Activated effector memory CD4-positive, alpha-beta T cell treated with Interleukin-2 at 50 U/mL for 16 hours (primary cell): Measurements from ENCODE around the gene AMOTL2.

ENCODE experiments used
- DNase-seq: peaks from one replicate; pipeline ENCODE4 v3.0.0-alpha.2; 2020

AMOTL2 gene

GRCh38 chr3:134330883-134331810, 43.1 kb downstream of the AMOTL2 start:
- DNase-seq: no peak

DNA sequence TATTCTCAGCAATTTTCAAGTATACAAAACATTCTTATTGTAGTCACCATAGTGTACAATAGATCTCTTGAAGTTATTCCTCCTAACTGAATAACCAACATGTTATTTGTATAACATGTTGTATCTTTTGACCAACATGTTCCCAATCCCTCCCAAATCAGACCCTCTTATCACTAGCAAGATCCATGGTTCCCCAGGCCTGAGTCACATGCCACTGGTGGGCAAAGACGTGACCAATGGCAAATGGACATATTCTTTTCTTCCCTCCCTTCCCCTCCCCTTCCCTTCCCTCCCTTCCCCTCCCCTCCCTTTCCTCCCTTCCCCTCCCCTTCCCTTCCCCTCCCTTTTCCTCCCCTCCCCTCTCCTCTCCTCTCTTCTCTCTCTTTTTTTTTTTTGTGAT, 45.4 kb downstream of the AMOTL2 start:
- DNase-seq: no peak

- no peak for DNase-seq
Measured at GRCh38 chr3:134328147-134328591, 46.1 kb downstream of the AMOTL2 start.

DNA sequence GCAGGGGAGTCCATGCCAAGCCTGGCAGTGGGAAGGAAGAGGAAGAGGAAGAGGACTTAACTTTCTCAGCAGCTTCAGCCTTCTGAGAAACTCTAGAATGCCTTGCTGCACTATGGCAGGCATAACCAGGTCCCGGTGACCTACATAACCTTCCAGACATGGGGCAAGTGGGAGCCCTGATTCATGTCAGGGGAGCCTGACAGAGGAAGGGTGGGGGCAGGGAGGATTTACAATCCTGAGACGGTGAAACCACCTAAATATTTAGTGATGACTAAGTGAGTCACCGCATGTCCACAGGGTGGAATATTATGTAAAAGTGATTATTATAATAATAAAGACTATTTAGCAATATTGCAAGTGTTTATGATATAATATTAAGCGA, 46.7 kb downstream of the AMOTL2 start:
- DNase-seq: no peak

GRCh38 chr3:134326760-134327593, 47.3 kb downstream of the AMOTL2 start:
- no peak for DNase-seq

DNA sequence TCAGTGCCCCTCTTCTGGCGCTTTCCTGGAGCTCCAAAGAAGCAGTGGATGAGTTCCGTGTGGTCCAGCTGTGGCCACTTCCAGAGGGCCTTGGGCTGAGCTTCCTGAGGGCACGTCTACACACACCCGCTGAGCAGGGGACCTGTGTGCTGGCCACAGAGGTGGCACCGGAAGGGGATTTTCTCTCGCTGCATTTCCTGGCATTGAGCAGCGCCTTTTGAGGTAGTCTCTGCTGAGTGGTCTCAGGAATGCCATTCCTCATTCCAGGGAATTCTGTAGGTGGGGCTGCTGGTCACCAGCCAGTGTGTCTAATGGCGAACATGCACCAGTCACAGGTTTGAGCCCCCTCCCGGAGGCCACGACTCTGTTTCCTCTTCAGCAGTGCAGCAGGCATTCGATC, 48.1 kb downstream of the AMOTL2 start:
- DNase-seq: no peak

- DNase-seq: no peak
Measured at GRCh38 chr3:134325706-134326105, 48.5 kb downstream of the AMOTL2 start.

DNA sequence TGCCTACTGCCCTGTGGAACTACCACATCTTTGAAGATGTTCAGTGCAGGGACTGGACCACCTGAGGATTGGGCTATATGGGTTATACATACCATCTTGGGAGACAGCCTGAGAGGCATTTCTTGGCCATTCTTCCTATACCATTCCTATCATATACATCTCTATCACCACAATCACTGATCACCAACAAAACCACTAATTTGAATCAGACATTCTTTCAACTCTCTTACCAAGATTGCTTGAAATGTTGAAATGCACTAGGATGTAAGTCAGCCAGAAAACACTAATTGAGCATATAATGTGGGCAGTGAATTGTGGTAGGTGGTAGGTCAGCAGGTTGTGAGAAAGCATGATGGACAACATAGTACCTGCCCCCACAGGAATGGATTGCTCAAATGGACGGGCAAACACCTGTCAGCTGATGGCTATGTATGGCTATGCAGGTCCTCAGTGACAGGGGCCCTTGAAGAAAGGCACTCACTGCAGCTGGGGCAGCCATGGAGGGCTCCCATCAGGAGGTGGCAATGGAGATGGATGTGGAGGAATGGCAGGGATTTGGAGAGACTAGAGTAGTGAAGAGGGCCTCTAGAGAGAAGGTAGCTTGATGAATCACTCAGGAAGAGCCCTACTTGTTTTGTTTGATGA, 49.1 kb downstream of the AMOTL2 start:
- no peak for DNase-seq

DNA sequence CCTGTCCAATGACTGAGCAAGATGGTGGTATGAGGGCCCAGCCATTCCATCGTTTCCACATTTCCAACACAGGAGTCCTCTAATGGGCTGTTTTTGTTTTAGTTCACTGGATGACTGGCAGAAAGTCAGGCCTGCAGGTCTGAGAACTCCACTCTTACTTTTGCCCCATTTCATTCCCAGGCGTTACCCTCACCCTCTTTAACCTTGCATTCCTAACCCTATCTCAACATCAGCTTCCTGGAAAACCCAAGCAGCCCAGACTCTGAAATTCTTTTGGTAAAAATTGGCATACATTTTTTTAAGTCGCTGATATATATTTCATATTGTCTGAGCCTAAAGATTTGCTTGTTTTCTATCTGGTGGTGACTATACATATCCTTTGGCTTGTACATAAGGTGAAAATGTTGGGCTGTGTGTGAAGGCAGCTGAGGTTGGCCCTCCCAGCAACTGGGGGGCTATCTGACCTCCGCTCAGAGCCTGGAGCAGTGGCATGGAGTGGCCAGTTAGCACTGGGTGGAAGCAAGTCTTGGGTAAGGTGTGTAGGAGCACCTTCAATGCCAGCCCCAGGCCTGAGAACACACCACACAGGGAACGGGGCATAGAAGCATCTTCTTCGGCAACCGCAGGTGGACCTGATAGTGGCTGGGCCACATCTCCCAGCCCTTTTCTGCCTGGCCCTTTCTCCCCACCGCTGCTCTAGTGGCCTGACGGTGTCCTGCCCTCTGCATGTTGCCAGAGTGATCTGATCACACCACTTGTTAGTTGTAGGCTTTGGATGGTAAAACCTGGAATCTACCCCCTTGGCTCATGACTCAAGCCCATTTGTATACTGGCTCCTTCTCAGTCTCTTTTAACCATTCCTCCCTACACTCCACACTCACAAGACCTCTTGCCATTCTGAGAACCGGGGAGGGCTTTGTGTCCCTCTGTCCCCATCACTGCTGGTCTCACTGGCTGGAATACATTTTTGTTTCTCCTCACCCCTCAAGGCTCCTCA, 50.0 kb downstream of the AMOTL2 start:
- DNase-seq: no peak

- DNase-seq: no peak
Measured at GRCh38 chr3:134322286-134322685, 52.0 kb downstream of the AMOTL2 start.

- no peak for DNase-seq
Measured at GRCh38 chr3:134320749-134321148, 53.5 kb downstream of the AMOTL2 start.

DNA sequence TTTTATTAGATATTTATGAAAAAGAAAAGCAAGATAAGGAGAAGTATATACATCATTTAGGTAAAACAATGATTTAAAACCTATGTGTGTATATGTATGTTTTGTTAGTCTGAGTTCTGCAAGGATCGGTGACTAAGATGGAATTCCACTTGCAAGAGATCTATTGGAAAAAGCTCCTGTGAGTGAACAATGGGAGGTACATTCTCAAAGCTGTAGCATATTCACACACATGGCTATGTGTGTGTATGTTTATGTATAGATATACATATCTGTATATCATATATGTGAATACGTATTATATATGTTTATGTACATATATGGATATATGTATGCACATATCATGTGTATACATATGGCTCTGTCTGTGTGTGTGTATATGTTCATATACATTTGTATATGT, 54.3 kb downstream of the AMOTL2 start:
- DNase-seq: no peak

DNA sequence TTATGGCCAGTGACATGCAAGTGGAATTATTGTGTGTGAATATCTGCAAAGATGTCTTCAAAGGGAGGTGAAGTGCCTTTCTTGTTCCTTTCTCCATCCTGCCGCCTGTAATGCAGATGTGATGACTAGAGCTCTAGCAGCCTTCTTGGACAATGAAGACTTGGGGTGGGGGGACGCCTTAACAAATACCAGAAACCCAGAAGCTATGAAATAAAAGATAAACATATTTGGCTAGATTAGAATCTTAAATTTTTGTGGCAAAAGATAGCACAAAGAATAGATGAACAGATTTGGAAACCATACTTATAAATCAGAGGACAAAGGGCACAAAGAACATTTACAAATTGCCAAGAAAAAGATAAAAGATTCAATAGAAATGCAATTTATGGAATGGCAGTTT, 56.1 kb downstream of the AMOTL2 start:
- no peak for DNase-seq

- DNase-seq: no peak
Measured at GRCh38 chr3:134317106-134317947, 56.9 kb downstream of the AMOTL2 start.

- no peak for DNase-seq
Measured at GRCh38 chr3:134315286-134316106, 58.8 kb downstream of the AMOTL2 start.

GRCh38 chr3:134314588-134315285, 59.5 kb downstream of the AMOTL2 start:
- no peak for DNase-seq

- no peak for DNase-seq
Measured at GRCh38 chr3:134313847-134314587, 60.2 kb downstream of the AMOTL2 start.
